ENCODE measurements around the gene DLL3.

GRCh38 chr19:39500543-39500942, 1.8 kb downstream of the DLL3 start:
- TF ChIP-seq CTCF (conservative IDR thresholded peaks at IDR 0.05 in 1 of 2, IDR thresholded peaks at IDR 0.05 in 1 of 2; ENCODE audit: extremely low read depth in 1 of 2, insufficient read depth in 1 of 2, low read depth in 1 of 2, low read length in 2 of 2) (no peak), EZH2 (IDR thresholded peaks at IDR 0.05; ENCODE audit: borderline replicate concordance, low read length) (no peak)

Data from mammary epithelial cell (primary cell).